Endothelial cell of hepatic sinusoid (primary cell): ENCODE measurements around the gene EDAR.

ENCODE experiments used
- in situ Hi-C: cut with HindIII; loops from 2 replicates; pipeline ENCODE4 v1.10.0; 2017; ENCODE audit warnings: low sequenced_read_pairs

Gene EDAR

DNA sequence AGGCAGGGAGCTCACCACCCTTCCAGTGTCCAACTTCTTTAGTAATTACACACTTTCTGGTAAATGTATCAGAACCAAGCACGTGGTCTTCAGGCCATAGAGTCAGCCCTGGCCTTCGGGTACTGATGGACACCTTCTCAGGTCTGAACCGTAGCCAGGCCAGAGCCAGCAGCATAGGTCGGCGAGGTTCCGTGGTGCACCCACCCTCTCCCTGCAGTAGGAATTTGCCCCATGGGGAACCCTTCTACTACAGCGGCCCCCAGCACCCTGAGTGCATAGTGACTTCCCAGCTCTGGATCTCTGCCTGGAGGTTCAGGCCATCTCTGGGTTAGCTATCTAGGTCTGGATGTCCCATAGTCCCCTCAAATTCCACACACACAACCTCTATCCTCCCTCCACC is 61.6 kb downstream of the EDAR start:
- in situ Hi-C loops, result no loop called here

DNA sequence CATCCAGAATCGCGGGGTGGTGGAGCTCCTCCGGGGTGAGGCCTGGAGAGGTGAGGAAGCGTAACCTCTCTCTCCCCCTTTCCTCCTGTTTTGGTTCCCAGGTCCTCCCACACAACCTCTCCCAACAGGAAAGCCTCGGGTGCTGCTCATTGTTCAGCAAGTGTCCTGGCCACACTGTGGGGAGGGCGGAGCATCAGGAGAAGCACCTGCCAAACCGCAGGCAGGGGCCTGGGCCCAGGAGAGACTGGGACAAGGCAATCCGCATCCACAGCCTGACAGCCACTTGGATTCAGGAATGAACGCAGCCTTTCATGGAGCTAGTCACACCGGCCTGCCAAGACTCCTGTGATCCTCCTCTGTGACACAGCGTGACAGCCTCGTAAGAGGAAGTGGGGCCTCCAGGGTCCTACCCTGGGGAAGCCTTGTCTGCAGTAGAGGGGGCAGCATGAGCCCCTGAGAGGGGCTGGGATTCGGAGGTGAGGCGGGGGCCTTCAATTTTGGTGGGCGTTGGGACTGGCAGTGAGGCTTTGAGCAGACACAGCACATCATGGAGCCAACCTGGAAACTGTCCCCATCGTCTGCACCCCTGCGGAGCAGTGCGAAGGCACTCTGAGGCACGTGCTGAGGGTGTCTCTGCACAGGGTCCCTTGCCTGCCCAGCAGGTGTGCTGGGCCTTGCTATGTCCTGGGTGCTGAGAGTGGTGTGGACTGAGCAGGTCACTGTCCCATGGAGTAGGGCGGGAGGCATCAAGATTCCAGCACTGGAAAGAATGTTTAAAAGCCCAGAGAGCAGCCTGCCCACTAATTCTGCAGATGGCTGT is 62.2 kb downstream of the EDAR start:
- in situ Hi-C loops, result no loop called here

DNA sequence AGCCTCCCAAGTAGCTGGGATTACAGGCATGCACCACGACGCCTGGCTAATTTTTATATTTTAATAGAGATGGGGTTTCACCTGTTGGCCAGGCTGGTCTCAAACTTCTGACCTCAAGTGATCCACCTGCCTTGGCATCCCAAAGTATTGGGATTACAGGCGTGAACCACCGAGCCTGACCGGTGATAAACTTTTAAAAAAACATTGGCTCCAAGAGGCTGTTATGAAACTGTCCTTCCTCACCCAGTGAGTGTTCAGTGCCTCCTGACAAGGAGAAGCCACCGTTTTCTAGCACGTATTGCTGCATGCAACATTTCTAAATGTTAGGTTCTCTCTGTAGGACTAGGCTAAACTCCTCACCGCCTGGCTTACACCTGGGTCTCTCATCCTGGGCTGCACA is 63.3 kb downstream of the EDAR start:
- in situ Hi-C loops, result no loop called here

GRCh38 chr2:108925286-108925685 is 63.7 kb downstream of the EDAR start:
- in situ Hi-C loops, result no loop called here

- in situ Hi-C loops, result no loop called here
Observed at GRCh38 chr2:108924580-108925251, 64.3 kb downstream of the EDAR start.

DNA sequence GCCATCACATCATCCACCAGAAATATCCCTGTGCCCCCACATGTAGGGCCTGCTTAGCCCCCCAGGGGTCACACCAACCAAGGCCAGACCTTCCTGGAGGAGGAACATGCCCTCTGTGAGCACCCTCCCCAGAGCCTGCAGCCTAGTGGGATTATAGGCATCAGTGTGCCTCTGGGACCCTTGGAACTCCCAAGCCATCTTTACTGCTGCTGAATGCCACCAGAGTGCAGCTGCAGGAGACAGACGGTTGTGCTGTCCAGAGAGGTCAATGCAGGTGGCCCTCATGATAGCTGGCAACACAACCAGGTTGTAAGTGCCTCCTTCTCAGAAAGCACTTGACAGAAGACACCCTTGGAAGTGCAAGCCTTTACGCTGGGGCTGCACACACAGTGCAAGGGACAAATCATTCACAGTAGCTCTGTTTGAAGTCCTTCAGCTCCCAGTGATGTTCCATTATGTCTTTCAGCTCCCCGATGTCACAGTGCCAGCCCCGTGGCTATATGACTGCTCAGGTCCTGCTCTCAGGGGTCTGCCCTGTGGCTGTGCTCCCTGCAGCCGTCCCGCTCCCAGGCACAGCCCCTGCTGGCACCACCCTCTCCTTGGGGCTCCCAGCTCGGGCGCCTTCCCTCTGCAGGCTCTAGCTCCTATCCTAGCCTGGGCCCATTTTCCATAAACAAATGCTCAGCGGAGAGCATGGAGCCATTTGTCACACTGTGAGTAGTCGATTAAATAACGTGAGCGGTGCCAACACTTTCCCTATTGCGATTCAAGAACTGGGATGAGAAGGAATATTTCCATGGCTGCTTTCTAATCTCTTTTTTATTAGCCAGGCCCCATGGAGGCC is 65.1 kb downstream of the EDAR start:
- in situ Hi-C loops, result no loop called here

- in situ Hi-C loops, result no loop called here
Observed at GRCh38 chr2:108923019-108923700, 65.9 kb downstream of the EDAR start.

GRCh38 chr2:108922141-108922915 is 66.7 kb downstream of the EDAR start:
- in situ Hi-C loops, result no loop called here

DNA sequence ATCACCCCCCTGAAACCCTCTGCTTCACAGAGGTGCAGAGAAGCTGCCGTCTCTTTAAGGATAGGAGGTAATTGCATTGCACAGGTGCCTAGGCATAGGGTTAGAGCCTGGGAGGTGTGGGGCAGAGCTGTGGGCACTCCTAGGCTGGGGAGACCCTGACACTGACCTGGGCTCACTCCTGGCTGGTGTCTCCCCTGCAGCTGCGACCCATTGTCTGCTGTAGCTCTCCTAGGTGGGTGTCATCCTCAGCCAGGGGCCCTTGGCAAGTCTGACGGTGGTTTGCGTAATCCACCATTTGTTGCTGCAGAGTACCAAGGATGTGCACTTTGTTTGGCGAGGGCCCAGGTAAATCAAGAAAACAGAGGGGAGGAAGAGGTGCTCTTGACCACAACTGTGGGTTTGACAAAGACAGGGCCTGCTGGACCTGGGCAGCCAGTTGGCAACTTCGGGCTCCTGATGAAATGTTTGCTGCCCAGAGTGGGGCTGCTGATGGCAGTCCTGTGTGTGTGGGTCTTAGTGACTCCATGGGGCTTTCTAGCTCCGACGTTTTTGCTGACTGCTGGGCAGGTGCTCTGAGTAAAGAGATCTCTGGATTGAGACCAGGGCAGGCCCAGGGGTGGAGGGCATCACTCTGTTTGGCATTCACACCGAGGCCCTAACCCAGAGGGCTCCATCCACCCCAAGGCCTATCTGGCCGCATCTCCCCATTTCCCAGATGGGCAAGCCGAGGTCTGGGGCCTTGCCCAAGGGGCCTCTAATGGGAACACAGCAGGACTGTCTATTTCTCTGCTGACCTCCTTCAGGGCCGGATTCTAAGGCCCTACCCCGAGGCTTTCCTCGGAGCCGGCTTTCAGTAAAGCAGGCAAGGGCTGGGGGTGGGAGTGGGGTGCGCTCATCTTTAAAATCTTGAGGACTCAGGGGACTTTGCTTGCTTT is 67.7 kb downstream of the EDAR start:
- in situ Hi-C loops, result no loop called here

DNA sequence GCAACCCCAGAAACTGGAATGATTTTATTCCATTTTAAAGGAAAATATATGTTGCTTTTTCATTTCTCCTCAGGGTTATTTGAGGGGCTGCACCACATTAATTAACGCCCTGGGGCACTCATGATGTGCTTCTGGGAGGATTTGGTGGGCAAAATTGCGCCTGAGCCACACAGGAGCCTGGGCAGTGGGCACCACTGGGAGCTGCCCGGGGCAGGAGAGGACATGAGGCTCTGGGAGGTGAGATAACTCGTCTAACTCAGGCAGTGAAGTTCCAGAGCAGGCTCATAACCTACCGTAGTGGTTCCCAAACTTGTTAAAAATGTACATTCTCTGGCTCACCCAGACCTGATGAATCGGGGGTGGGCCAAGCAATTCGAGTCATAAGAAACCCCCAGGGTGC is 68.3 kb downstream of the EDAR start:
- in situ Hi-C loops, result no loop called here

DNA sequence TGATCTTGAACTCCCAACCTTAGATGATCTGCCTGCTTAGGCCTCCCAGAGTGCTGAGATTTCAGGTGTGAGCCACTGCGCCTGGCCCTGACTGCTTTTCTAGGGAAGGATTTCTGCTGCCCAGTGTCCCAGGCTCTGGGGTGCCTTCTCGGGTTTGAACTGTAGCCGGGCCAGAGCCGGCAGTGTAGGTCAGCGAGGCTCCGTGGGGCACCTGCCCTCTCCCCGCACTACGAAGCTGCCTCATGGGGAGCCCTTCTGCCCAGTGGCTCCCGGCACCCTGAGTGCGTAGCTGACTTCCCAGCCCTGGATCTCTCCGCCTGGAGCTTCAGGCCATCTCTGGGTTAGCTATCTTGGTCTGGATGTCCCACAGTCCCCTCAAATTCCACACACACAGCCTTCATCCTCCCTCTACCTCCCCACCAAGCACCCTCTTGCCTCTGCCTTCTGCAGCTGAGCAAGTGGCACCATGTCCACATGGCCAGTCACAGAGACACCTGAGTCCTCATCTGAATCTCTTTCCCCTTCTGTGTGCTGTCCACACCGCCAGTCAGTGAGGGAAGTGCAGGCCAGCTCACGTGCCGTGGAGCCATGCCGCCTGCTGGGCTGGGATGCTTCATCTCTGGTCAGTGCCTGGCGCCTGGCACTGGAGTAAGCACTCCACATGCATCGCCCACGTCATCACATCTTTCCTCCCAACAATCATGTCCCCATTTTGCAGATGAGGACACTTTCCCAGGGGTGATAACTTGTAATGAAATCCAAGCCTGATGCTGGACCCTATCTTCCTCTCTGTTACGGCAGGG is 69.2 kb downstream of the EDAR start:
- in situ Hi-C loops, result no loop called here

DNA sequence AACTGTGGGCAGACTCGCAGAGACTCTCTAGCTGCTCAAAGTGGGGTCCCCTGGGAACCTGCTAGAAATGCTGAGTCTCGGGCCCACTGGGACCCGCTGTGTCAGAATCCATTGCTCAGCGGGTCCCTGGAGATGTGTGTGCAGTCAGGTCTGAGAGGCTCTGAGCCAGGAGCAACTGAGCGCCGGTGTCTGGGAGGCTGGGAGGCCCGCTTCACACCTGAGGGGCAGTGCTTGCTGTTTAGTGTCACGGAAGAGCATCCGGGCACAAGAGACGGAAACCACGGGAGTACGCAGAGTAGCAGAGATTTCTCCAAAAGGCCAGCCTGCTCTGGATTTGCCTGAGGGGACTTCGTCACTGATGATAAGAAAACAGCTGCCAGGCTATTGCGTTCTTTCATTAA is 70.1 kb downstream of the EDAR start:
- in situ Hi-C loops, result no loop called here

DNA sequence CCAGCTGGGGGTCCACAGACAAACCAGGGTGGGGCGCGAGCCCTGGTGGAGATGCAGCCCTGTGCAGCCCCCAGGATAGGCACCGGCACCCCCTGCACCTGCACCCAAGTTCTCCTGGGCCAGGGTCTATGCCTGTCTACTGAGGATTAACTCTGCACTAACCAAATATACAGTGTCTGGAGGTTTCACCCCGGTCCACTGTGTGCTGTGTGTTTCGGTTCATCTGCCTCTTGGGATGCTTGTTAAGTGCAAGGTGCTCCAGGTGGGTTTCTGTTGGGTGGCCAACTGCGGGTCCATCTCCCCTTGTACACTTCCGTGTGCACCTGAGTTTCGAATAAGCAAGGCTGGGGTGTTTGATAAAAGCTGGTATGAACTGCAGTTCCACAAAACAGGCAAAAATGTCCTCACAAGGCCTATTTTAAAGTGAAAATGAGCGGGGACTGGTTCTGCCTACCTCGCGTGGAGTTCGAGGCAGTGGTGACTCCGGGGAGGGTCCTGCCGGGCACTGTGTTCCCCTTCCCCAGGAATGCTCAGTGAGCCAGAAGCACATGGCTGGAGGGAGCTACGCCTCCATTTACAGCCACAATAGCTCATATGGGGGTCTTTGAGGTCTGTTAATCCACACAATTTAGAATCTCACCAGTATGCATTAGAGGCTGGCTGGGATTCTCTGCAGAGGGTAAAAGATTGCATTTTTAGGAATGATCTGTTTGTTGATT is 70.7 kb downstream of the EDAR start:
- in situ Hi-C loops, result no loop called here

- in situ Hi-C loops, result no loop called here
Observed at GRCh38 chr2:108917526-108917925, 71.5 kb downstream of the EDAR start.

- in situ Hi-C loops, result no loop called here
Observed at GRCh38 chr2:108916796-108917421, 72.1 kb downstream of the EDAR start.

GRCh38 chr2:108916122-108916795 is 72.8 kb downstream of the EDAR start:
- in situ Hi-C loops, result no loop called here

- in situ Hi-C loops, result no loop called here
Observed at GRCh38 chr2:108912629-108912902, 76.5 kb downstream of the EDAR start.
